Measurements from ENCODE around the gene SPOCK3. TPM values are rescaled to one million over a fixed set of nuclear protein-coding genes. Genes with fewer than 3 reads are reported as not detected.
"Not testable (repeated sequence)": the region's sequence is repeated elsewhere in the genome, so short reads cannot be mapped to it uniquely, and the experiment has no call there.

Gene SPOCK3
- total RNA-seq, 4 donors from 2014 or later: 1.3 to 47.5 (median 18.4) TPM

GRCh38 chr4:166987026-166987425 is 247.3 kb downstream of the SPOCK3 start:
- DNase-seq: no peak
- Histone ChIP-seq H3K36me3 (no peaks in the 10 kb centered on the region), H3K9me3 (no peaks in the 10 kb centered on the region), H3K4me1 (no peaks in the 10 kb centered on the region), H3K27me3 (no peaks in the 10 kb centered on the region), H3K4me3 (no peak overlapping the region), H3K27ac (no peak overlapping the region)
- TF ChIP-seq CTCF (IDR thresholded peaks at IDR 0.05): no peak
- TF ChIP-seq POLR2A (IDR thresholded peaks at IDR 0.05): no peak
- intact Hi-C loops (cut with DNase I; ENCODE audit: low total_unique reads): no loop called here

GRCh38 chr4:166981847-166982246 is 252.4 kb downstream of the SPOCK3 start:
- TF ChIP-seq CTCF (IDR thresholded peaks at IDR 0.05) (no peak), POLR2A (IDR thresholded peaks at IDR 0.05) (no peak)
- DNase-seq: no peak
- Histone ChIP-seq H3K4me1 (no peaks in the 10 kb centered on the region), H3K27ac (no peak overlapping the region), H3K27me3 (no peaks in the 10 kb centered on the region), H3K4me3 (no peak overlapping the region), H3K36me3 (no peaks in the 10 kb centered on the region), H3K9me3 (no peaks in the 10 kb centered on the region)
- intact Hi-C loops (cut with DNase I; ENCODE audit: low total_unique reads): no loop called here

GRCh38 chr4:166980419-166980818 is 253.9 kb downstream of the SPOCK3 start:
- intact Hi-C loops (cut with DNase I; ENCODE audit: low total_unique reads): no loop called here
- no peaks in the 10 kb centered on the region for H3K9me3 ChIP-seq
- TF ChIP-seq POLR2A (IDR thresholded peaks at IDR 0.05) (no peak), CTCF (IDR thresholded peaks at IDR 0.05) (no peak)
- H3K4me3 ChIP-seq: no peak overlapping the region
- H3K27me3 ChIP-seq: no peaks in the 10 kb centered on the region
- H3K27ac ChIP-seq: no peak overlapping the region
- no peak for DNase-seq
- no peaks in the 10 kb centered on the region for H3K36me3 ChIP-seq
- no peaks in the 10 kb centered on the region for H3K4me1 ChIP-seq

GRCh38 chr4:166977596-166977995 is 256.7 kb downstream of the SPOCK3 start:
- no peaks in the 10 kb centered on the region for H3K27me3 ChIP-seq
- no peaks in the 10 kb centered on the region for H3K36me3 ChIP-seq
- TF ChIP-seq POLR2A (IDR thresholded peaks at IDR 0.05): no peak
- no peak for TF ChIP-seq CTCF (IDR thresholded peaks at IDR 0.05)
- intact Hi-C loops (cut with DNase I; ENCODE audit: low total_unique reads): no loop called here
- no peak overlapping the region for H3K27ac ChIP-seq
- no peaks in the 10 kb centered on the region for H3K4me1 ChIP-seq
- no peaks in the 10 kb centered on the region for H3K9me3 ChIP-seq
- no peak overlapping the region for H3K4me3 ChIP-seq
- DNase-seq: no peak

GRCh38 chr4:166972071-166972470 is 262.2 kb downstream of the SPOCK3 start:
- H3K27me3 ChIP-seq: no peaks in the 10 kb centered on the region
- no peaks in the 10 kb centered on the region for H3K4me1 ChIP-seq
- intact Hi-C loops (cut with DNase I; ENCODE audit: low total_unique reads): no loop called here
- no peak for TF ChIP-seq CTCF (IDR thresholded peaks at IDR 0.05)
- H3K4me3 ChIP-seq: no peak overlapping the region
- H3K9me3 ChIP-seq: no peaks in the 10 kb centered on the region
- no peak for DNase-seq
- H3K27ac ChIP-seq: no peak overlapping the region
- no peaks in the 10 kb centered on the region for H3K36me3 ChIP-seq

- H3K4me1 ChIP-seq; H3K9me3 ChIP-seq; intact Hi-C loops (cut with DNase I; ENCODE audit: low total_unique reads); H3K4me3 ChIP-seq; DNase-seq; H3K27ac ChIP-seq; H3K27me3 ChIP-seq; H3K36me3 ChIP-seq: not testable (repeated sequence)
Measured at GRCh38 chr4:166968219-166968618, 266.1 kb downstream of the SPOCK3 start.
